ENCODE results near the gene SFR1. TPM values are rescaled to one million over a fixed set of nuclear protein-coding genes. Genes with fewer than 3 reads are reported as not detected.
A peak's percentile ranks its signal among the peaks of the same experiment; 100 is the strongest.

Gene SFR1
- total RNA-seq, 1 experiment from 2014 or later = 8.4 TPM

GRCh38 chr10:104139221-104139620, 17.2 kb downstream of the SFR1 start:
- Histone ChIP-seq H3K27me3 (ENCODE audit: control insufficient read depth, insufficient read depth, low read length) (no peaks in the 10 kb centered on the region; the same call in 1 of the 2 replicates), H3K36me3 (ENCODE audit: control insufficient read depth, insufficient read depth, low read length) (no peaks in the 10 kb centered on the region), H3K9me3 (ENCODE audit: control insufficient read depth, insufficient read depth, low read depth, low read length) (no peaks in the 10 kb centered on the region), H3K4me1 (ENCODE audit: control insufficient read depth, insufficient read depth, low read length) (no peaks in the 10 kb centered on the region), H3K4me3 (ENCODE audit: low read depth in 2 of 2, low read length in 2 of 2) (no peak overlapping the region), H3K27ac (ENCODE audit: low read length) (no peak overlapping the region)
- intact Hi-C loops (cut with micrococcal nuclease; ENCODE audit: unreplicated experiment) (no loop called here), in situ Hi-C loops (cut with HindIII; ENCODE audit: low pct_unique_long_range_greater_than_20kb, low sequenced_read_pairs) (no loop called here)
- no peak; the same call in 1 of the 2 replicates for ATAC-seq
- ChIA-PET CTCF (no interaction called here), POLR2A (no interaction called here)
- BruUV-seq (replicated peaks) = no TSS peak
- no peak for DNase-seq (ENCODE audit: low read depth, low spot score)
- TF ChIP-seq REST (IDR thresholded peaks at IDR 0.05; ENCODE audit: insufficient read depth in 1 of 2, low read depth in 2 of 2, low read length in 1 of 2) (no peak), SIN3A (IDR thresholded peaks at IDR 0.05; ENCODE audit: borderline replicate concordance, insufficient read depth, low read depth, low read length) (no peak), CTCF (IDR thresholded peaks at IDR 0.05) (peak; percentile 60; the same call in 1 of the 2 replicates), POLR2AphosphoS5 (IDR thresholded peaks at IDR 0.05; ENCODE audit: low read depth, low read length) (no peak), TCF7L2 (IDR thresholded peaks at IDR 0.05; ENCODE audit: low read depth, low read length) (no peak)

GRCh38 chr10:104142081-104142480, 20.1 kb downstream of the SFR1 start:
- ATAC-seq (no peak), DNase-seq (ENCODE audit: low read depth, low spot score) (no peak)
- Histone ChIP-seq H3K9me3 (ENCODE audit: control insufficient read depth, insufficient read depth, low read depth, low read length) (no peaks in the 10 kb centered on the region), H3K4me1 (ENCODE audit: control insufficient read depth, insufficient read depth, low read length) (no peaks in the 10 kb centered on the region), H3K27me3 (ENCODE audit: control insufficient read depth, insufficient read depth, low read length) (peaks cover 19% of the 10 kb centered on the region), H3K27ac (ENCODE audit: low read length) (no peak overlapping the region), H3K36me3 (ENCODE audit: control insufficient read depth, insufficient read depth, low read length) (no peaks in the 10 kb centered on the region), H3K4me3 (ENCODE audit: low read depth in 2 of 2, low read length in 2 of 2) (no peak overlapping the region)
- POLR2A ChIA-PET = no interaction called here
- CTCF ChIA-PET = no interaction called here
- no TSS peak for BruUV-seq (replicated peaks)
- in situ Hi-C loops (cut with HindIII; ENCODE audit: low pct_unique_long_range_greater_than_20kb, low sequenced_read_pairs) = no loop called here
- no peak for TF ChIP-seq CTCF (IDR thresholded peaks at IDR 0.05)
- no peak for TF ChIP-seq POLR2AphosphoS5 (IDR thresholded peaks at IDR 0.05; ENCODE audit: low read depth, low read length)
- no peak for TF ChIP-seq REST (IDR thresholded peaks at IDR 0.05; ENCODE audit: insufficient read depth in 1 of 2, low read depth in 2 of 2, low read length in 1 of 2)
- no peak for TF ChIP-seq SIN3A (IDR thresholded peaks at IDR 0.05; ENCODE audit: borderline replicate concordance, insufficient read depth, low read depth, low read length)
- TF ChIP-seq TCF7L2 (IDR thresholded peaks at IDR 0.05; ENCODE audit: low read depth, low read length) = no peak
- intact Hi-C loops (cut with micrococcal nuclease; ENCODE audit: unreplicated experiment) = no loop called here

All from Panc1 (cell line).